H4 (cell line): ENCODE measurements around the gene ILF2. TPM values are rescaled to one million over a fixed set of nuclear protein-coding genes. Genes with fewer than 3 reads are reported as not detected.
"Not testable (repeated sequence)": the region's sequence is repeated elsewhere in the genome, so short reads cannot be mapped to it uniquely, and the experiment has no call there.

Source experiments
- DNase-seq: peaks from one replicate; pipeline ENCODE4 v3.0.0-alpha.2; 2015; ENCODE audit warnings: low spot score
- total RNA-seq: library from RNA; depleted of rRNA; stranded (reverse); fragments of >200 nt; shearing (Covaris generic); gene quantifications from 2 replicates; pipeline ENCODE4 v1.2.3, GENCODE V29; 2014; rRNA removed

ILF2 gene
- total RNA-seq = 345 and 420 TPM in 2 replicates

- DNase-seq = peak; percentile 99
Measured at GRCh38 chr1:153670859-153671627, at the start of gene ILF2. TSS of gene ILF2 (minus strand) at chr1:153670993. CDS start at chr1:153670922, 71 bp downstream.

- no peak for DNase-seq
Measured at GRCh38 chr1:153717330-153717729, 46.5 kb upstream of the ILF2 start.

GRCh38 chr1:153716211-153716610 is 45.4 kb upstream of the ILF2 start:
- DNase-seq = not testable (repeated sequence)

GRCh38 chr1:153711026-153711425 is 40.2 kb upstream of the ILF2 start:
- DNase-seq = no peak

GRCh38 chr1:153705484-153705883 is 34.7 kb upstream of the ILF2 start:
- DNase-seq = no peak

GRCh38 chr1:153699768-153700167 is 29.0 kb upstream of the ILF2 start:
- no peak for DNase-seq

- peak; percentile 1 for DNase-seq
Measured at GRCh38 chr1:153698923-153699714, 28.3 kb upstream of the ILF2 start.

- DNase-seq = no peak
Measured at GRCh38 chr1:153698020-153698922, 27.5 kb upstream of the ILF2 start.

- DNase-seq = no peak
Measured at GRCh38 chr1:153697191-153698019, 26.6 kb upstream of the ILF2 start.

GRCh38 chr1:153696741-153697140 is 25.9 kb upstream of the ILF2 start:
- no peak for DNase-seq

- no peak for DNase-seq
Measured at GRCh38 chr1:153693466-153693865, 22.7 kb upstream of the ILF2 start.

- no peak for DNase-seq
Measured at GRCh38 chr1:153688736-153689328, 18.0 kb upstream of the ILF2 start.

GRCh38 chr1:153688276-153688675 is 17.5 kb upstream of the ILF2 start:
- DNase-seq = no peak

- no peak for DNase-seq
Measured at GRCh38 chr1:153687346-153688125, 16.7 kb upstream of the ILF2 start.

GRCh38 chr1:153685544-153686340 is 14.9 kb upstream of the ILF2 start:
- no peak for DNase-seq

GRCh38 chr1:153684892-153685291 is 14.1 kb upstream of the ILF2 start:
- DNase-seq = no peak

GRCh38 chr1:153683854-153684253 is 13.1 kb upstream of the ILF2 start:
- DNase-seq = no peak

- DNase-seq = no peak
Measured at GRCh38 chr1:153682730-153683129, 11.9 kb upstream of the ILF2 start.

- DNase-seq = no peak
Measured at GRCh38 chr1:153680120-153680403, 9.3 kb upstream of the ILF2 start.
